Activated naive CD8-positive, alpha-beta T cell (primary cell): Measurements from ENCODE around the gene UCN.
A peak's percentile ranks its signal among the peaks of the same experiment; 100 is the strongest.
"Not testable (repeated sequence)": the region's sequence is repeated elsewhere in the genome, so short reads cannot be mapped to it uniquely, and the experiment has no call there.

Experiments used
- H3K27ac Mint-ChIP-seq: one replicate; pipeline ENCODE4 v1.8.0; 2021; ENCODE audit warnings: mixed read lengths
- H3K27me3 Mint-ChIP-seq: one replicate; pipeline ENCODE4 v1.8.0; 2021; ENCODE audit warnings: mixed read lengths
- H3K36me3 Mint-ChIP-seq: one replicate; pipeline ENCODE4 v1.8.0; 2021; ENCODE audit warnings: mixed read lengths
- H3K4me1 Mint-ChIP-seq: one replicate; pipeline ENCODE4 v1.8.0; 2021; ENCODE audit warnings: low read depth, mixed read lengths
- H3K4me3 Mint-ChIP-seq: one replicate; pipeline ENCODE4 v1.8.0; 2021; ENCODE audit warnings: mild to moderate bottlenecking, mixed read lengths
- H3K9me3 Mint-ChIP-seq: one replicate; pipeline ENCODE4 v1.8.0; 2021; ENCODE audit warnings: low read depth, mixed read lengths

Gene UCN

GRCh38 chr2:27281855-27282559, 26.2 kb downstream of the UCN start, which contains the start of gene TRIM54:
TRIM54 (plus strand) TSS chr2:27282429; CDS start chr2:27282732, 303 bp downstream.
- Mint-ChIP-seq H3K4me3 (no peak within 1 kb of the TSS), H3K9me3 (no peaks in the 10 kb centered on the region), H3K36me3 (peaks cover 2% of the 10 kb centered on the region), H3K4me1 (peaks cover 5% of the 10 kb centered on the region), H3K27ac (peak within 1 kb of the TSS; percentile 37), H3K27me3 (peaks cover 7% of the 10 kb centered on the region)

GRCh38 chr2:27281442-27281841, 26.8 kb downstream of the UCN start:
- Mint-ChIP-seq H3K36me3 (peaks cover 2% of the 10 kb centered on the region), H3K27ac (no peak overlapping the region), H3K4me3 (no peak overlapping the region), H3K27me3 (peaks cover 7% of the 10 kb centered on the region), H3K4me1 (peaks cover 5% of the 10 kb centered on the region), H3K9me3 (no peaks in the 10 kb centered on the region)

GRCh38 chr2:27280826-27281225, 27.4 kb downstream of the UCN start:
- Mint-ChIP-seq H3K9me3 (no peaks in the 10 kb centered on the region), H3K27me3 (peaks cover 7% of the 10 kb centered on the region), H3K4me3 (no peak overlapping the region), H3K36me3 (peaks cover 2% of the 10 kb centered on the region), H3K4me1 (peaks cover 5% of the 10 kb centered on the region), H3K27ac (no peak overlapping the region)

GRCh38 chr2:27278010-27278409, 30.2 kb downstream of the UCN start:
- H3K27ac Mint-ChIP-seq = no peak overlapping the region
- H3K4me3 Mint-ChIP-seq = no peak overlapping the region
- H3K9me3 Mint-ChIP-seq = no peaks in the 10 kb centered on the region
- peaks cover 5% of the 10 kb centered on the region for H3K4me1 Mint-ChIP-seq
- no peaks in the 10 kb centered on the region for H3K36me3 Mint-ChIP-seq
- peaks cover 13% of the 10 kb centered on the region for H3K27me3 Mint-ChIP-seq

DNA sequence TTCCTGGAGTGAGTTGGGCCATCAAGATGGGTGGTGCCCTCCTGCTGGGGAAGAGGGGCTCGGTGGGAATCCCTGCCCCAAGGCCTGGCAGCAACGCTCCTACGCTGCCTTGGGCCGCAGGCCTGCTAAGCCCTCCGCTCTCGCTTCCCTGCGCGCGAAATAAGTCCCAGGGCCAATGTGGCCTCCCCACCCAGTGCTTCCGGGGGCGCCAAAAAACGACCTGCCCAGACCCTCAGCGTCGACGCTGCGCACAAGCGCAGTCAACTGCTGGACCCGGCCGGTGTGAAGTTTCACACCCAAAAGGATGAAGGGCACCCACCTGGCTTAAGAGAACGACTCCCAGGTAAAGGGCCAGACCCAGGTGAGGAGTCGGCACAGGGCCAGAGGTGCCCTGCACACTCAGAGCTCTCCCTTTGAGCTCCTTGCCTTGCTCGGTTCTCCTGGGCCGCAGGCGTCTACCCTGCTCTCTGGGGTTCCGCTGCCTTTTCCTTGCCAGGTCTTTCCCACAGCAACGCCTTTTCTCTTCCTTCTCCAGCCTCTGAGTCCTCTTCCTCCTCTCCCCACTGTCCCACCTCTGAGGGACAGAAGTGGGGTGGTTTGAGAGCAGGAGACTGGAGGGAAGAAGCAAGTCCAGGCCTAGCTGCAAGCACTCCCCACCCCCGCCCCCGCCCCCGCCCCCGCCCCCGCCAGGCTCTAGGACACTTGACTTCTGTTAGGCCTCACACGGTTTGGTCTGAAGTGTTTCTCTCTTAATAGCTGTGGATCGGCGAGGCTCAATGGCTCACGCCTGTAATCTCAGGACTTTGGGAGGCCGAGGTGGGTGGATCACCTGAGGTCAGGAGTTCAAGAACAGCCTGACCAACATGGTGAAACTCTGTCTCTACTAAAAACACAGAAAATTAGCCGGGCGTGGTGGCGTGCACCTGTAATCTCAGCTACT, 32.8 kb downstream of the UCN start, which contains the start of gene DNAJC5G:
Gene DNAJC5G, plus strand, starts transcription at position 223 of the 940 bp plus-strand sequence. CDS start 1,296 bp downstream, outside the sequence.
- Mint-ChIP-seq H3K27ac (no peak within 1 kb of the TSS), H3K4me3 (no peak within 1 kb of the TSS), H3K9me3 (no peaks in the 10 kb centered on the region), H3K36me3 (no peaks in the 10 kb centered on the region), H3K27me3 (peaks cover 10% of the 10 kb centered on the region), H3K4me1 (peaks cover 5% of the 10 kb centered on the region)

DNA sequence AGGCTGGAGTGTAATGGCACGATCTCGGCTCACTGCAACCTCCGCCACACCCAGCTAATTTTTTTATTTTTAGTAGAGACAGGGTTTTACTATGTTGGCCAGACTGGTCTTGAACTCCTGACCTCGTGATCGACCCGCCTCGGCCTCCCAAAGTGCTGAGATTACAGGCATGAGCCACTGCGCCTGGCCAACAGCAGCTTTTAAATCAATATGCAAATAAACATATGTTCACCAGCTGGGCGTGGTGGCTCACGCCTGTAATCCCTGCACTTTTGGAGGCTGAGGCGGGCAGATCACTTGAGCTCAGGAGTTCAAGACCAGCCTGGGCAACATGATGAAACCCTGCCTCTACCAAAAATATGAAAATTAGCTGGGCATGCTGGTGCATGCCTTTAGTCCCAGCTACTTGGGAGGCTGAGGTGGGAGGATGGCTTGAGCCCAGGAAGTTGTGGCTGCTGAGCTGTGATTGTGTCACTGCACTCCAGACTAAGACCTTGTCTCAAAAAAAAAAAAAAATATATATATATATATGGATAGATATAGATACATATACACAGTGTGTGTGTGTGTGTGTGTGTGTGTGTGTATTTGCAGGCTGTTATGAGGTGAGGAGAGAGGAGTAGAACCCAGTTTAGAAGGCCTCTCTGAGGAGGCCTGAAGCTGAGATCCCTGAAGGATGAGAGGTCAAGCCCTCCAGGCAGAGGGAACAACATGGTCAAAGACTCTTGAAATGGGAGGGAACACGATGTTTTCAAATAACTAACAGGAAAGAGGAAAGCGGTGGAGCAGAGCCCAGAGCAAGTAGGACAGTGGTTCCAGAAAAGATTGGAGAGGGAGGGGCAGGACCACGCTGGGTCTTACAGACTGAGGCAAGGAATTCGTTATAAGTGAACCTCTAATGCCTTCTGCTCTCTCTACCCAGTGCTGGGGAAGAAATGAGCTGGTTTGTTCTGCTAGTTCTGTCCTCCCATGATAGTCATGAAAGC, 35.4 kb downstream of the UCN start:
- not testable (repeated sequence) for H3K27me3 Mint-ChIP-seq, H3K27ac Mint-ChIP-seq, H3K9me3 Mint-ChIP-seq, H3K4me3 Mint-ChIP-seq, H3K4me1 Mint-ChIP-seq, H3K36me3 Mint-ChIP-seq

- H3K27me3 Mint-ChIP-seq = peaks cover 6% of the 10 kb centered on the region
- no peak overlapping the region for H3K4me3 Mint-ChIP-seq
- H3K27ac Mint-ChIP-seq = no peak overlapping the region
- H3K9me3 Mint-ChIP-seq = no peaks in the 10 kb centered on the region
- H3K36me3 Mint-ChIP-seq = no peaks in the 10 kb centered on the region
- no peaks in the 10 kb centered on the region for H3K4me1 Mint-ChIP-seq
Observed at GRCh38 chr2:27271631-27272340, 36.5 kb downstream of the UCN start.

- H3K27ac Mint-ChIP-seq = no peak overlapping the region
- H3K4me3 Mint-ChIP-seq = no peak overlapping the region
- no peaks in the 10 kb centered on the region for H3K9me3 Mint-ChIP-seq
- no peaks in the 10 kb centered on the region for H3K4me1 Mint-ChIP-seq
- peaks cover 6% of the 10 kb centered on the region for H3K27me3 Mint-ChIP-seq
- no peaks in the 10 kb centered on the region for H3K36me3 Mint-ChIP-seq
Observed at GRCh38 chr2:27270670-27271069, 37.6 kb downstream of the UCN start.

GRCh38 chr2:27270131-27270530, 38.1 kb downstream of the UCN start:
- H3K27ac Mint-ChIP-seq = no peak overlapping the region
- H3K9me3 Mint-ChIP-seq = no peaks in the 10 kb centered on the region
- peaks cover 6% of the 10 kb centered on the region for H3K27me3 Mint-ChIP-seq
- no peak overlapping the region for H3K4me3 Mint-ChIP-seq
- no peaks in the 10 kb centered on the region for H3K36me3 Mint-ChIP-seq
- peaks cover 4% of the 10 kb centered on the region for H3K4me1 Mint-ChIP-seq

GRCh38 chr2:27268296-27268695, 39.9 kb downstream of the UCN start:
- H3K9me3 Mint-ChIP-seq, H3K4me3 Mint-ChIP-seq, H3K27ac Mint-ChIP-seq, H3K36me3 Mint-ChIP-seq: not testable (repeated sequence)
- Mint-ChIP-seq H3K4me1 (peaks cover 17% of the 10 kb centered on the region), H3K27me3 (peaks cover 10% of the 10 kb centered on the region)

GRCh38 chr2:27265536-27265870, 42.7 kb downstream of the UCN start:
- Mint-ChIP-seq H3K27ac (no peak overlapping the region), H3K9me3 (no peaks in the 10 kb centered on the region), H3K27me3 (peaks cover 24% of the 10 kb centered on the region), H3K36me3 (no peaks in the 10 kb centered on the region), H3K4me1 (peaks cover 30% of the 10 kb centered on the region), H3K4me3 (peak overlapping the region; percentile 78)

DNA sequence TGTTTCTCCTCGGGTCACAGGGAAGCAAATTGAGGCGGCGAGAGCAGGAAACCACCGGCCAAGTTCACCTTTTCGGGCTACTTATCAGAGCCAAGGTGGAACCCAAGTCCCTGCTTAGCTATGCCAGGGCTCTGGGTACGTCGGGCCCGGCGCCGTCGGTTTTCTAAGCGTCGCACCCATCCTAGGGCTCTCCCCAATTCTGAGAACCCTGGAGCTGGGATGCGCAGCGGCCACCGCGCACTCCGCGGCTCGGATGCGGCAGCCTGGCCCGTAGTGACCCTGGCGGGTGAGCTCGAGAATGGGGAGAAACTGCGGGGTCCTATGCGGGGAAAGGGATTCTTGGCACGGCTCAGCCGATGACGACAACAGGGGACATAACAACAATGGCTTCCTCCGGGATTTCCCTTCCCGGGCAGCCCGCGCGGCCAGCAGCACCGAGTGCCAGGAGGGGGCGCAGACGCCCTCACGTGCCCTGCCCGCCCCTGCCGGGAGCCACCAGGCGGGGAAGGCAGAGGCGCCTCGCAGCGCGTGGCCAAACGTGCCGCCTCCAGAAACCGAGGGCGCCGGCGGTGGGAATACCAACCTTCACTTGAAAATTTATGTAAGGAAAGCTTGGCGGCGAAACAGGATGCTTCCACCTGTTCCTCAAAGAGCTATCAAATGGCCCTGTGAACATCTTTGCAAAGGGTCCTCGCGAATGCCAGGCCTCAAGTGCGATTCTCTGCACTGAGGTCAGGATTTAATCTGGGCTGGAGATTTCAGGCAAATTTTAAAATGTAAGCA, 43.3 kb downstream of the UCN start:
- H3K9me3 Mint-ChIP-seq = no peaks in the 10 kb centered on the region
- no peaks in the 10 kb centered on the region for H3K36me3 Mint-ChIP-seq
- peak overlapping the region; percentile 82 for H3K4me3 Mint-ChIP-seq
- peaks cover 30% of the 10 kb centered on the region for H3K4me1 Mint-ChIP-seq
- H3K27ac Mint-ChIP-seq = no peak overlapping the region
- peaks cover 29% of the 10 kb centered on the region for H3K27me3 Mint-ChIP-seq

GRCh38 chr2:27264253-27264752, 43.9 kb downstream of the UCN start:
- Mint-ChIP-seq H3K36me3 (no peaks in the 10 kb centered on the region), H3K4me3 (peak overlapping the region; percentile 95), H3K9me3 (no peaks in the 10 kb centered on the region), H3K4me1 (peaks cover 30% of the 10 kb centered on the region), H3K27me3 (peaks cover 33% of the 10 kb centered on the region), H3K27ac (no peak overlapping the region)
